Muscle of leg (tissue), 11 donors: ENCODE measurements around the gene COX6A1. TPM values are rescaled to one million over a fixed set of nuclear protein-coding genes. Genes with fewer than 3 reads are reported as not detected.
A peak's percentile ranks its signal among the peaks of the same experiment; 100 is the strongest.

Experiments used
- DNase-seq: peaks from one replicate; pipeline ENCODE4 v3.0.0; 2013
- H3K27ac ChIP-seq: one replicate; pipeline ENCODE4 v1.5.1; 2013; ENCODE audit warnings: mild to moderate bottlenecking, low read length, control low read depth
- H3K27me3 ChIP-seq: one replicate; pipeline ENCODE4 v1.6.1; 2013; ENCODE audit warnings: low read length; ENCODE audit not compliant: control insufficient read depth, insufficient read depth
- H3K36me3 ChIP-seq: one replicate; pipeline ENCODE4 v1.6.1; 2013; ENCODE audit warnings: low read length; ENCODE audit not compliant: control insufficient read depth, insufficient read depth
- H3K4me1 ChIP-seq: one replicate; pipeline ENCODE4 v1.6.1; 2013; ENCODE audit warnings: low read length; ENCODE audit not compliant: control insufficient read depth, insufficient read depth
- H3K4me3 ChIP-seq: one replicate; pipeline ENCODE4 v1.5.1; 2013; ENCODE audit warnings: low read length, control low read depth
- H3K9me3 ChIP-seq: replicated peaks from 2 replicates; pipeline ENCODE4 v1.6.1; 2013; ENCODE audit warnings: low read depth, low read length; ENCODE audit not compliant: control insufficient read depth
- WGBS: methylation state at CpG from one replicate; pipeline ENCODE4 v1.1.5; 2013; ENCODE audit warnings: missing lambda C conversion rate; ENCODE audit not compliant: insufficient coverage; 5-methylcytosine and 5-hydroxymethylcytosine counted together
- polyA plus RNA-seq, 8 donors: library from polyadenylated mRNA; unstranded; fragments of 120-200 nt; gene quantifications; one replicate each; pipeline versions ENCODE4 v1.2.1 to v1.2.3, GENCODE V29; 2013; ENCODE audit warnings: inconsistent platforms in 1 of 8, low replicate concordance in 1 of 8; ENCODE audit not compliant: insufficient read length in 8 of 8, insufficient read depth in 1 of 8
- total RNA-seq: library from RNA; stranded (reverse); fragments of 120-200 nt; gene quantifications from one replicate; pipeline ENCODE4 v1.2.4, GENCODE V29; 2013

Gene COX6A1
- total and polyA plus RNA-seq, 9 donors, result 105 to 211 (median 133) TPM

- no peaks in the 10 kb centered on the region for H3K27me3 ChIP-seq
- H3K4me3 ChIP-seq, result no peak overlapping the region
- DNase-seq, result no peak
- H3K36me3 ChIP-seq, result no peaks in the 10 kb centered on the region
- no peak overlapping the region for H3K27ac ChIP-seq
- no peaks in the 10 kb centered on the region for H3K9me3 ChIP-seq
- peaks cover 5% of the 10 kb centered on the region for H3K4me1 ChIP-seq
- 57% methylated on average over 1 of the region's 3 CpGs for WGBS
Observed at GRCh38 chr12:120403869-120404268, 34.0 kb upstream of the COX6A1 start.

GRCh38 chr12:120404271-120404670 lies 33.6 kb upstream of the COX6A1 start:
- DNase-seq, result no peak
- Histone ChIP-seq H3K36me3 (no peaks in the 10 kb centered on the region), H3K4me1 (peaks cover 5% of the 10 kb centered on the region), H3K9me3 (no peaks in the 10 kb centered on the region), H3K4me3 (no peak overlapping the region), H3K27me3 (no peaks in the 10 kb centered on the region), H3K27ac (no peak overlapping the region)
- WGBS, result 100% methylated on average over 1 of the region's 1 CpG

GRCh38 chr12:120406069-120406468 lies 31.8 kb upstream of the COX6A1 start:
- Histone ChIP-seq H3K27me3 (no peaks in the 10 kb centered on the region), H3K4me1 (peaks cover 5% of the 10 kb centered on the region), H3K4me3 (no peak overlapping the region), H3K36me3 (no peaks in the 10 kb centered on the region), H3K27ac (no peak overlapping the region), H3K9me3 (no peaks in the 10 kb centered on the region)
- DNase-seq, result no peak
- WGBS, result no CpG with 5 or more reads among the region's 3 CpGs

- peaks cover 5% of the 10 kb centered on the region for H3K4me1 ChIP-seq
- no peak overlapping the region for H3K27ac ChIP-seq
- WGBS, result 63% methylated on average over 1 of the region's 3 CpGs
- no peak overlapping the region for H3K4me3 ChIP-seq
- no peaks in the 10 kb centered on the region for H3K36me3 ChIP-seq
- no peak for DNase-seq
- H3K27me3 ChIP-seq, result no peaks in the 10 kb centered on the region
- H3K9me3 ChIP-seq, result no peaks in the 10 kb centered on the region
Observed at GRCh38 chr12:120406553-120406952, 31.4 kb upstream of the COX6A1 start.

GRCh38 chr12:120408771-120409170 lies 29.1 kb upstream of the COX6A1 start:
- no peaks in the 10 kb centered on the region for H3K36me3 ChIP-seq
- WGBS, result 96% methylated on average over 8 of the region's 11 CpGs
- H3K4me3 ChIP-seq, result no peak overlapping the region
- peaks cover 2% of the 10 kb centered on the region for H3K4me1 ChIP-seq
- no peak for DNase-seq
- H3K27ac ChIP-seq, result no peak overlapping the region
- H3K9me3 ChIP-seq, result no peaks in the 10 kb centered on the region
- peaks cover 1% of the 10 kb centered on the region for H3K27me3 ChIP-seq

GRCh38 chr12:120412421-120412820 lies 25.5 kb upstream of the COX6A1 start:
- Histone ChIP-seq H3K4me1 (peaks cover 5% of the 10 kb centered on the region), H3K27me3 (peaks cover 2% of the 10 kb centered on the region), H3K36me3 (no peaks in the 10 kb centered on the region), H3K27ac (no peak overlapping the region), H3K4me3 (no peak overlapping the region), H3K9me3 (no peaks in the 10 kb centered on the region)
- DNase-seq, result no peak
- WGBS, result 71% methylated on average over 3 of the region's 7 CpGs

- no peaks in the 10 kb centered on the region for H3K36me3 ChIP-seq
- DNase-seq, result peak; percentile 26
- 22% methylated on average over 3 of the region's 13 CpGs for WGBS
- no peaks in the 10 kb centered on the region for H3K9me3 ChIP-seq
- peak overlapping the region; percentile 42 for H3K27ac ChIP-seq
- no peak overlapping the region for H3K4me3 ChIP-seq
- H3K27me3 ChIP-seq, result peaks cover 2% of the 10 kb centered on the region
- peaks cover 5% of the 10 kb centered on the region for H3K4me1 ChIP-seq
Observed at GRCh38 chr12:120413901-120414695, 23.8 kb upstream of the COX6A1 start.

GRCh38 chr12:120416490-120417216 lies 21.3 kb upstream of the COX6A1 start:
- H3K4me1 ChIP-seq, result peaks cover 5% of the 10 kb centered on the region
- no peaks in the 10 kb centered on the region for H3K36me3 ChIP-seq
- 72% methylated on average over 4 of the region's 7 CpGs for WGBS
- no peak overlapping the region for H3K4me3 ChIP-seq
- H3K27ac ChIP-seq, result no peak overlapping the region
- no peak for DNase-seq
- H3K27me3 ChIP-seq, result peaks cover 2% of the 10 kb centered on the region
- H3K9me3 ChIP-seq, result no peaks in the 10 kb centered on the region

GRCh38 chr12:120417917-120418580 lies 19.9 kb upstream of the COX6A1 start:
- 92% methylated on average over 2 of the region's 4 CpGs for WGBS
- DNase-seq, result no peak
- Histone ChIP-seq H3K9me3 (no peaks in the 10 kb centered on the region), H3K36me3 (no peaks in the 10 kb centered on the region), H3K4me1 (peaks cover 5% of the 10 kb centered on the region), H3K27me3 (peaks cover 2% of the 10 kb centered on the region), H3K4me3 (no peak overlapping the region), H3K27ac (no peak overlapping the region)

GRCh38 chr12:120421701-120422100 lies 16.2 kb upstream of the COX6A1 start:
- H3K36me3 ChIP-seq, result no peaks in the 10 kb centered on the region
- no peak overlapping the region for H3K4me3 ChIP-seq
- no peaks in the 10 kb centered on the region for H3K4me1 ChIP-seq
- no peak for DNase-seq
- WGBS, result 78% methylated on average over 4 of the region's 4 CpGs
- no peaks in the 10 kb centered on the region for H3K9me3 ChIP-seq
- H3K27ac ChIP-seq, result no peak overlapping the region
- no peaks in the 10 kb centered on the region for H3K27me3 ChIP-seq
